Effector CD4-positive, alpha-beta T cell (primary cell): ENCODE data around the gene MACROD2.

Experiments used
- DNase-seq: peaks from one replicate; pipeline ENCODE4 v3.0.0-alpha.2; 2020

MACROD2 gene

GRCh38 chr20:15031546-15032351 lies 1036.4 kb downstream of the MACROD2 start:
- DNase-seq: no peak

DNA sequence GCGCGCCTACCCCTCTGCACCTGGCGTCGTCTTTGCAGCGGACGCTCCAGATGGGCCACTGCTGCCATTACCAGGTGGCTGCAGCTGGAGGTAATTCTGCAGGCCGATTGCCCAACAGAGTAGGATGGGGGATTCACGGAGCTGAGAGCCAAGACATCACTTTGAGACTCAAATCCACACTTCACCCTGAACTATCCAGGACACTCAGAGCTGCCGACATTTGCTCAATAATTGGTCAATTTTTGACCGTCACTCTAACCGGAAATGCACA lies 1037.0 kb downstream of the MACROD2 start:
- DNase-seq: no peak

- DNase-seq: no peak
Observed at GRCh38 chr20:15033269-15033668, 1038.0 kb downstream of the MACROD2 start.

GRCh38 chr20:15033891-15034290 lies 1038.6 kb downstream of the MACROD2 start:
- no peak for DNase-seq

GRCh38 chr20:15036948-15037347 lies 1041.6 kb downstream of the MACROD2 start:
- DNase-seq: no peak

DNA sequence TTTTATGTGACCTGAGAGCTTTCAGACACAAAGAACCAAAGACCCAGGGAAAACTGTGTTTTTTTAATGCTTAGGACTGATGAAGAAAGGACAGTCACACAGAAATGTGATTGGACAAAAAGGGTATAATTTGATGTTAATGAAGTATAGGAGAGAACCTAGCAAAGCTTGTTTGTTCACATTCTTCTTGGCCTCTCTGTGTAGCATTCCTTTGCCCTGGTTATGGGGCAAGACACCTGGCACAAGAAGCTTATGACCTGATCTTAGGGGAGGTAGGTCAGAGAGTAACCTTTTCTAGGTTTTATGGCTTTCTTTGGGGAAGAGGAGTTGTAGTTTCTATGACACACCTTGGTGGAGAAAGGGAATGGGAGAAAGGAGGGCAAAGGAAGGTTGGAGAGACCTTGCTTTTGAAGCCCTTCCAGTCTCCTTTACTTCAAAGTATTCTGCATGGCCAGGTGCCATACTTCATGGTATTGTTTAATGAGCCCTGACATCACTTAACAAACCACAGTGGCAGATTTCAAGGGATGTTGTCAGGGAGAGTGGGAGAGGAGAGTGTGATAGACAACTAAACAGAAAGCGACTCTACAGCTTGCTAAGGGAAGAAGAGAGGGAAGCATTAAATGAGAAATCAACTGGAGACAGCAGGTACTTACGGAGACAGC lies 1043.9 kb downstream of the MACROD2 start:
- no peak for DNase-seq

- DNase-seq: no peak
Observed at GRCh38 chr20:15042723-15043122, 1047.4 kb downstream of the MACROD2 start.

GRCh38 chr20:15045246-15045645 lies 1049.9 kb downstream of the MACROD2 start:
- DNase-seq: no peak

GRCh38 chr20:15047042-15047441 lies 1051.7 kb downstream of the MACROD2 start:
- DNase-seq: no peak

DNA sequence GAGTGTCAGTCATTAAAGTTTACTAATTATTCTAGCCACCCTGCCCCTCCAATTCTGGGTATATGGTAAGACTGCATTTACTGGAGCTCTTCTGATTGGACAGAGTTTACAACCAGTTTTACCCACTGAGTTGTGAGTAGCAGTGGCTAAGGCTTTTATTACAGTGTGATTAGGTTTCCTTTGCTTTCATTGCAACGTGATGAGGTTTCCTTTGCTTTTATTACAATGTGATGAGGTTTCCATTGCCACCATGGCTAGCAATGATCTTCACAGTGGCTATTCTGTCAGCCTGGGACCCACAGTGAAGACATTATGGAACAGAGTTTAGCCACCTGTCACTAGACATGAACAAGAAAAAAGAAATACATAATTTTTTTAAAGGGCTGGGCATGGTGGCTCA lies 1052.3 kb downstream of the MACROD2 start:
- no peak for DNase-seq

GRCh38 chr20:15056246-15056645 lies 1060.9 kb downstream of the MACROD2 start:
- no peak for DNase-seq

- no peak for DNase-seq
Observed at GRCh38 chr20:15058841-15059240, 1063.5 kb downstream of the MACROD2 start.

- DNase-seq: no peak
Observed at GRCh38 chr20:15059438-15059837, 1064.1 kb downstream of the MACROD2 start.

DNA sequence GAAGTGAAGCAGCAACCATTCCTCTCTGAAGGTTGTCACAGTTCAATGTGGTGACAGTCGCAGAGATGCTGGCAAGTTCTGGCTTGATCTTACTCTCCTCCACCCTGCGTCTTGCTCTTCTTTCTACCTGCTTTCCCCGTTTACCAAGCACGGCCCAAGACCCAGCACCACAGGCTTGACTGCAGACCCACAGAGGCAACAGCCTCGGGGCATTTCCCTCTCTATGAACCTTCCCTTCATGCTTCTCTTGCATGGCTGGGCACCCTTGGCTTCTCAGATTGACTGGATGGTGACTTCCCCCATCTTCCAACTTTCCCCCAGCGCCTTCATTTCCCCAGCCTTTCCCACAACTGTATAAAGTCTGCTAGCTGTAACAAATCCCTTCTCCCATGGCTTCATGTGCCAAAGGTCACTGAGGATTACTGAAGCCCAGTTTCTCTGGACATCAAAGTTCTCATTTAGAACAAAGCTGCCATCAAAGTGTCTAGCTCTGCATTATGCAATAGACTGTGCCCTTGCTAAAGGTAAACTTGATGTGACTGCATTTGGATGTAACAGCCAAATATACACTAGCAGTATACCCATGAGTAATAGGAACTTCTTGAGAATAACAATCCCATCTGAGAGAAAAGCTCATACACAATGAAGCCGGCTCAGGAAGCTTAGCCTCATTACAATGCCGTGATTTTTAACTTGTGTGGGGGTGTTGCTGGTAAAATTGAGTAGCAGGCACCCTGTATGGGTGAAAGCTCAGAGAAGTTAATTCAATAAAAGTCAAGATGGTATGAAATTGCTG lies 1065.1 kb downstream of the MACROD2 start:
- no peak for DNase-seq

GRCh38 chr20:15061061-15061430 lies 1065.7 kb downstream of the MACROD2 start:
- DNase-seq: no peak

DNA sequence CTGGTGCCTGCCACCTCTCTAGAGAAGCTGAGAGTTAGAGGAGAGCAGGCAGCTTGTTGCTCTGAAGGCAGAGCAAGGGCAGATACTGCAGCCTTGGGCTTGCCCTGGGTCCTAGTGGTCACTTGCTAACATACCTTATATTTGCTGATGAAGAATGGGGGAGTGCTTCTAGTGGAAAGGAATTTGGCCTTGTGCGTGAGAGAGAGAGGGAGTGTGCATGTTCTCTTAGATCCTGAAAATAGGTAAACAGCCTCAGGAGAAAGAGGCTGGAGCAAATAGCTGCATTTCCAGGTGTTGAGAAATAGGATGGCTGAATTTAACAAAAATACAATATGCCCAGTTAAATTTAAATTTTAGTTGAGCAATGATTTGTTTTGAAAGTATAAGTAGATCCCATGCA lies 1066.6 kb downstream of the MACROD2 start:
- DNase-seq: no peak

- no peak for DNase-seq
Observed at GRCh38 chr20:15063081-15063480, 1067.8 kb downstream of the MACROD2 start.

DNA sequence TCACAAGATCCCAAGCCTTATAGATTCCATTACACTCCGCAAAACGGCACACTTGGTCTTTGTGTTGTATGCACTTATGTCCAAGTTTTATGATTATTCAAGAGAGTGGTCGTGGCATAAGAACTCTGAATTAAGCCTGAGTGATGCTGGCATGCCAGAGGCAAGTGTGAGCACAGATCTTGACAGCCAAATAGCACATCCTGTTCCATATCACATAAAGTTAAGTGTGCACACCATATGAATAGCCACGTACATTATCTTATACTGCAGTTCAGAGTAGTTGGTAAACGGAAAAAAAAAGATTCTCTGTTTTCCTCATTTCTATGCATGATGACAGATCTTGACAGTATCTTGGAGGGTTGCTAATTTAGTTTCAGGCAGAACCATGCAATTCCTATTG lies 1069.4 kb downstream of the MACROD2 start:
- no peak for DNase-seq

- no peak for DNase-seq
Observed at GRCh38 chr20:15065794-15066193, 1070.5 kb downstream of the MACROD2 start.

DNA sequence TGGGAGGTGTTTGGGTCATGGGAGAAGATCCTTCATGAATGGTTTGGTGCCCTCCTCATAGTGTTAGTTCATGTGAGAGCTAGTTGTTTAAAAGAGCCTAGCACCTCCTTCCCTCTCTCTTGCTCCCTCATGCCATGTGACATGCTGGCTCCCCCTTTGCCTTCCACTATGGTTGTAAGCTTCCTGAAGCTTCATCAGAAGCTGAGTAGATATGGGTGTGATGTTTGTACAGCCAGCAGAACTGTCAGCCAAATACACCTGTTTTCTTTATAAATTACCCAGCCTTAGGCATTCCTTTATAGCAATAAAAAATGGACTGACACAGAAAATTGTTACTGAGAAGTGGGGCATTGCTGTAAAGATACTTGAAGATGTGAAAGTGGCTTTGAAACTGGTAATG lies 1073.2 kb downstream of the MACROD2 start:
- DNase-seq: no peak

DNA sequence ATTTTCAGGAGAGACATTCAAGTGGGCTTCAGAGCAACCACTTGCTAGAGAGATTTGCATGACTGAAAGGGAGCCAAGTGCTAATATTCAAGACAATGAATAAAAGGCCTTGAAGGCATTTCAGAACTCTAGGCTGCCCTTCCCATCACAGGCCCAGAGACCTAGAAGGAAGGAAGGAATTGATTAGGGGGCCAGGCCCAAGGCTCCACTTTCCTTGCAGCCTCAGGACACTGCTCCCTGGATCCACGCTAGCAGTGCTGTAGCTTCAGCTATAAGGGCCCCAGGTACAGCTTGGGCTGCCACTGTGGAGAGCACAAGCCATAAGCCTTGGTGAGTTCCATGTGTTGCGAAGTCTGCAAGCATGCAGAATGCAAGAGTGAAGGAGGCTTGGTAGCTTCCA lies 1074.0 kb downstream of the MACROD2 start:
- no peak for DNase-seq

- no peak for DNase-seq
Observed at GRCh38 chr20:15071085-15071808, 1075.9 kb downstream of the MACROD2 start.

- no peak for DNase-seq
Observed at GRCh38 chr20:15072316-15072715, 1077.0 kb downstream of the MACROD2 start.
